Astrocyte of the spinal cord (primary cell): ENCODE results near the gene ADIPOQ.
"Not testable (repeated sequence)": the region's sequence is repeated elsewhere in the genome, so short reads cannot be mapped to it uniquely, and the experiment has no call there.

Experiments
- DNase-seq: peaks from one replicate; pipeline ENCODE4 v3.0.0; 2011; ENCODE audit warnings: low read depth, low spot score
- H3K4me3 ChIP-seq: 2 replicates; pipeline ENCODE4 v1.5.1; 2011; ENCODE audit warnings: low read depth, mild to moderate bottlenecking, low read length, moderate library complexity
- CTCF ChIP-seq: IDR thresholded peaks from 2 replicates; pipeline ENCODE4 v1.5.1; 2012; ENCODE audit warnings: low read depth, mild to moderate bottlenecking, low read length, inconsistent platforms
- in situ Hi-C: cut with HindIII; loops from 2 replicates; pipeline ENCODE4 v1.10.0; 2017; ENCODE audit warnings: low sequenced_read_pairs

Gene ADIPOQ

GRCh38 chr3:186842426-186843038 is at the start of gene ADIPOQ:
TSS of gene ADIPOQ (plus strand) at chr3:186842710. CDS start at chr3:186853059, 10,349 bp downstream.
- H3K4me3 ChIP-seq, result no peak within 1 kb of the TSS
- TF ChIP-seq CTCF, result no peak
- no peak for DNase-seq
- in situ Hi-C loops, result no loop called here

GRCh38 chr3:186798239-186798874 is 44.2 kb upstream of the ADIPOQ start:
- in situ Hi-C loops, result no loop called here
- no peak for TF ChIP-seq CTCF
- no peak for DNase-seq
- no peak overlapping the region for H3K4me3 ChIP-seq

GRCh38 chr3:186800285-186800684 is 42.2 kb upstream of the ADIPOQ start:
- TF ChIP-seq CTCF, result no peak
- no peak overlapping the region for H3K4me3 ChIP-seq
- in situ Hi-C loops, result no loop called here

GRCh38 chr3:186802701-186803100 is 39.8 kb upstream of the ADIPOQ start:
- H3K4me3 ChIP-seq, result no peak overlapping the region
- no peak for DNase-seq
- TF ChIP-seq CTCF, result no peak
- in situ Hi-C loops, result no loop called here

More at GRCh38 chr3:186800285-186800684, 42.2 kb upstream of the ADIPOQ start:
- no peak for DNase-seq

GRCh38 chr3:186803447-186803846 is 39.1 kb upstream of the ADIPOQ start:
- DNase-seq, H3K4me3 ChIP-seq, in situ Hi-C loops: not testable (repeated sequence)

- TF ChIP-seq CTCF, result no peak
- DNase-seq, result peak; percentile 75
- in situ Hi-C loops, result no loop called here
- peak within 1 kb of the TSS; percentile 78 for H3K4me3 ChIP-seq
Observed at GRCh38 chr3:186806089-186807055, 36.1 kb upstream of the ADIPOQ start, which contains the start of gene RFC4. TSS of gene RFC4 (minus strand) at chr3:186806482. CDS start at chr3:186804713, 1,769 bp downstream.
